H1 (cell line): ENCODE measurements around the gene DIAPH2. TPM values are rescaled to one million over a fixed set of nuclear protein-coding genes. Genes with fewer than 3 reads are reported as not detected.

Experiments used
- CTCF ChIA-PET: fragments of 300-600 bp; sonication (Branson Sonifier 250); formaldehyde crosslinking; loops from one replicate; lab custom pipeline; 2021; ENCODE audit not compliant: partially characterized antibody; lab: Charles Lee
- POLR2A ChIA-PET: fragments of 300-600 bp; sonication (Branson Sonifier 250); formaldehyde crosslinking; loops from one replicate; lab custom pipeline; 2021; ENCODE audit warnings: inconsistent platforms; ENCODE audit not compliant: partially characterized antibody; lab: Charles Lee
- DNase-seq, 2 experiments: peaks; one replicate each; pipeline versions ENCODE4 v3.0.0 to v3.0.0-alpha.2; 2010 to 2022; ENCODE audit warnings: low spot score in 2 of 2, low read depth in 1 of 2, mixed read lengths in 1 of 2
- FAIRE-seq: peaks from 2 replicates; lab custom pipeline; 2011; peaks lifted over from hg19 to GRCh38; lab: Jason Lieb, UNC
- H2AFZ ChIP-seq: 2 replicates; pipeline ENCODE4 v1.8.1; 2012; ENCODE audit warnings: low read length, inconsistent platforms
- H2AK5ac ChIP-seq: 2 replicates; pipeline ENCODE4 v1.6.1; 2013; ENCODE audit warnings: low read depth, low read length
- H2BK120ac ChIP-seq: replicated peaks from 2 replicates; pipeline ENCODE3; 2013; ENCODE audit warnings: low read depth, low read length, inconsistent platforms
- H2BK12ac ChIP-seq: 2 replicates; pipeline ENCODE4 v1.6.1; 2013; ENCODE audit warnings: low read depth, low read length
- H2BK15ac ChIP-seq: 2 replicates; pipeline ENCODE4 v1.6.1; 2013; ENCODE audit warnings: low read length
- H2BK20ac ChIP-seq: 2 replicates; pipeline ENCODE4 v1.6.1; 2013; ENCODE audit warnings: low read length
- H2BK5ac ChIP-seq: 2 replicates; pipeline ENCODE4 v1.6.1; 2013; ENCODE audit warnings: low read depth, low read length
- H3K14ac ChIP-seq: 2 replicates; pipeline ENCODE4 v1.6.1; 2013; ENCODE audit warnings: inconsistent platforms; ENCODE audit not compliant: insufficient read length
- H3K18ac ChIP-seq: 2 replicates; pipeline ENCODE4 v1.6.1; 2013; ENCODE audit warnings: low read length; ENCODE audit errors: extremely low read depth
- H3K23ac ChIP-seq: 2 replicates; pipeline ENCODE4 v1.6.1; 2013; ENCODE audit warnings: inconsistent platforms; ENCODE audit not compliant: insufficient read length
- H3K23me2 ChIP-seq: 2 replicates; pipeline ENCODE4 v1.6.1; 2013; ENCODE audit warnings: low read depth, low read length
- H3K27ac ChIP-seq: 2 replicates; pipeline ENCODE4 v1.6.1; 2011; ENCODE audit warnings: low read depth, low read length, inconsistent platforms
- H3K27me3 ChIP-seq, 4 experiments: replicated peaks in 1 of 4; 1 replicate in 1 of 4; 2 replicates in 3 of 4; pipeline versions ENCODE4 v1.6.1 to v1.8.1; 2011 to 2013; ENCODE audit warnings: low read length in 3 of 4, mild to moderate bottlenecking in 3 of 4, inconsistent platforms in 2 of 4, mixed read lengths in 2 of 4, moderate library complexity in 1 of 4; ENCODE audit not compliant: control insufficient read depth in 3 of 4, insufficient read depth in 3 of 4; ENCODE audit errors: extremely low read depth in 1 of 4
- H3K36me3 ChIP-seq, 4 experiments: 2 replicates each; pipeline versions ENCODE4 v1.6.1 to v1.8.1; 2011 to 2013; ENCODE audit warnings: mild to moderate bottlenecking in 4 of 4, low read length in 3 of 4, moderate library complexity in 2 of 4, control low read depth in 1 of 4, inconsistent platforms in 1 of 4; ENCODE audit not compliant: insufficient read depth in 4 of 4, control insufficient read depth in 2 of 4
- H3K4ac ChIP-seq: replicated peaks from 2 replicates; pipeline ENCODE3; 2013; ENCODE audit warnings: low read length, low read depth, mixed read lengths, inconsistent platforms; ENCODE audit not compliant: insufficient read length
- H3K4me1 ChIP-seq, 4 experiments: replicated peaks in 1 of 4; 1 replicate in 1 of 4; 2 replicates in 3 of 4; pipeline versions ENCODE4 v1.6.1 to v1.8.1; 2011 to 2013; ENCODE audit warnings: low read length in 3 of 4, inconsistent platforms in 2 of 4, mixed read lengths in 1 of 4; ENCODE audit not compliant: insufficient read depth in 4 of 4, control insufficient read depth in 3 of 4
- H3K4me2 ChIP-seq, 2 experiments: 2 replicates each; pipeline versions ENCODE4 v1.6.1 to v1.8.1; 2011 to 2013; ENCODE audit warnings: low read depth in 2 of 2, low read length in 2 of 2, control low read depth in 1 of 2, inconsistent platforms in 1 of 2, mild to moderate bottlenecking in 1 of 2; ENCODE audit not compliant: insufficient read depth in 1 of 2
- H3K4me3 ChIP-seq, 4 experiments: fragments of 200-600, 300-600 bp in 1 of 4; sonication (generic), shearing (Covaris generic), sonication (Bioruptor Twin) in 1 of 4; 2 replicates each; pipeline versions ENCODE4 v1.5.1 to v1.8.1; 2011 to 2016; ENCODE audit warnings: low read length in 4 of 4, low read depth in 3 of 4, control low read depth in 2 of 4, inconsistent platforms in 2 of 4, mild to moderate bottlenecking in 2 of 4, mixed read lengths in 1 of 4, moderate library complexity in 1 of 4; ENCODE audit not compliant: insufficient read depth in 2 of 4; ENCODE audit errors: extremely low read depth in 1 of 4
- H3K56ac ChIP-seq: replicated peaks from 2 replicates; pipeline ENCODE3; 2013; ENCODE audit warnings: low read depth, mild to moderate bottlenecking, mixed read lengths, low read length, inconsistent platforms; ENCODE audit not compliant: insufficient read length
- H3K79me1 ChIP-seq: 2 replicates; pipeline ENCODE4 v1.6.1; 2013; ENCODE audit warnings: low read depth, low read length, control low read depth
- H3K79me2 ChIP-seq, 2 experiments: 2 replicates each; pipeline versions ENCODE4 v1.6.1 to v1.8.1; 2012 to 2013; ENCODE audit warnings: low read length in 2 of 2, mild to moderate bottlenecking in 2 of 2, inconsistent platforms in 1 of 2; ENCODE audit not compliant: insufficient read depth in 2 of 2, control insufficient read depth in 1 of 2
- H3K9ac ChIP-seq, 4 experiments: replicated peaks in 1 of 4; 1 replicate in 1 of 4; 2 replicates in 3 of 4; pipeline versions ENCODE4 v1.6.1 to v1.8.1; 2011 to 2013; ENCODE audit warnings: low read depth in 3 of 4, low read length in 3 of 4, control low read depth in 2 of 4, mild to moderate bottlenecking in 2 of 4, moderate library complexity in 2 of 4, inconsistent platforms in 1 of 4; ENCODE audit errors: extremely low read depth in 1 of 4
- H3K9me3 ChIP-seq, 2 experiments: 2 replicates each; pipeline versions ENCODE4 v1.6.1 to v1.8.1; 2012 to 2013; ENCODE audit warnings: mild to moderate bottlenecking in 2 of 2, moderate library complexity in 2 of 2, control low read depth in 1 of 2, inconsistent platforms in 1 of 2, low read depth in 1 of 2, low read length in 1 of 2, mixed read lengths in 1 of 2; ENCODE audit not compliant: insufficient read depth in 2 of 2
- H4K20me1 ChIP-seq, 2 experiments: replicated peaks in 1 of 2; 2 replicates each; pipeline versions ENCODE3 to v1.8.1; 2011 to 2013; ENCODE audit warnings: inconsistent platforms in 2 of 2, low read length in 2 of 2, mild to moderate bottlenecking in 1 of 2; ENCODE audit not compliant: insufficient read depth in 2 of 2, control insufficient read depth in 1 of 2
- H4K5ac ChIP-seq: 2 replicates; pipeline ENCODE4 v1.6.1; 2013; ENCODE audit warnings: low read length, low read depth, mixed read lengths, inconsistent platforms; ENCODE audit not compliant: insufficient read length
- H4K8ac ChIP-seq: 2 replicates; pipeline ENCODE4 v1.8.0; 2013; ENCODE audit warnings: mild to moderate bottlenecking, moderate library complexity, low read length, inconsistent platforms; ENCODE audit not compliant: insufficient read depth; ENCODE audit errors: extremely low read depth
- H4K91ac ChIP-seq: replicated peaks from 2 replicates; pipeline ENCODE3; 2013; ENCODE audit warnings: low read length, mixed read lengths, inconsistent platforms; ENCODE audit not compliant: insufficient read length
- CEBPB ChIP-seq: IDR thresholded peaks from 2 replicates; pipeline ENCODE4 v1.6.1; 2012; ENCODE audit warnings: low read depth, low read length
- NRF1 ChIP-seq: IDR thresholded peaks from 2 replicates; pipeline ENCODE4 v1.6.1; 2011; ENCODE audit warnings: mild to moderate bottlenecking, low read depth, low read length, improper control_type of control experiment
- SAP30 ChIP-seq: fragments of 300-600 bp; sonication (generic); IDR thresholded peaks from 2 replicates; pipeline ENCODE4 v1.7.1; 2012; ENCODE audit warnings: low read length, moderate library complexity, mild to moderate bottlenecking, inconsistent platforms; ENCODE audit not compliant: insufficient read depth, insufficient replicate concordance
- YY1 ChIP-seq: IDR thresholded peaks from 2 replicates; pipeline ENCODE4 v1.6.1; 2011; ENCODE audit warnings: low read depth, mild to moderate bottlenecking, low read length
- WGBS, 2 experiments: shearing (Covaris generic) in 1 of 2; methylation state at CpG; one replicate each; pipeline versions ENCODE4 v1.1.6 to v1.1.7; 2013 to 2015; ENCODE audit warnings: low lambda C conversion rate in 2 of 2, mixed read lengths in 2 of 2, inconsistent platforms in 1 of 2, low coverage in 1 of 2, missing lambda C conversion rate in 1 of 2; ENCODE audit not compliant: insufficient replicate concordance in 2 of 2, insufficient coverage in 1 of 2, insufficient read length in 1 of 2; ENCODE audit errors: extremely low coverage in 1 of 2, missing lambda C conversion rate in 1 of 2; 5-methylcytosine and 5-hydroxymethylcytosine counted together
- polyA plus RNA-seq, 7 experiments: library from polyadenylated mRNA; depleted of rRNA in 3 of 7; stranded (reverse) in 5 of 7; unstranded in 2 of 7; fragments of >200 nt in 5 of 7; fragments of 200-250 nt in 2 of 7; gene quantifications; 1 replicate in 5 of 7; 2 replicates in 1 of 7; 4 replicates in 1 of 7; pipeline versions ENCODE4 v1.2.1 to v1.2.3, GENCODE V29; 2011 to 2013; ENCODE audit warnings: missing spikeins in 2 of 7, mixed read lengths in 2 of 7
- total RNA-seq: library from RNA; stranded (reverse); fragmentation: NEBNext Ultra II Directional; extraction: Animal tissue kit (Norgen Biotek cat#: 25700); gene quantifications from 2 replicates; pipeline ENCODE4 v1.2.1, GENCODE V29; 2021

Gene DIAPH2
- total and polyA plus RNA-seq, 2 of the 8 experiments (the other 6 are each of a cell fraction or from before 2014, with no cell fraction given): 4.4 to 24.3 TPM

- no peak overlapping the region for H3K4me2 ChIP-seq
- H2BK5ac ChIP-seq: no peak overlapping the region
- no peaks in the 10 kb centered on the region for H3K4me1 ChIP-seq
- H3K79me2 ChIP-seq: no peaks in the 10 kb centered on the region
- no peak overlapping the region for H3K4me3 ChIP-seq
- H3K27me3 ChIP-seq: no peaks in the 10 kb centered on the region
- no peak overlapping the region for H2BK15ac ChIP-seq
- no peak overlapping the region for H3K9ac ChIP-seq
- no peak overlapping the region for H2BK20ac ChIP-seq
- no peak overlapping the region for H2AFZ ChIP-seq
- no peak overlapping the region for H3K23ac ChIP-seq
- H3K79me1 ChIP-seq: no peaks in the 10 kb centered on the region
- ChIA-PET CTCF (no interaction called here), POLR2A (no interaction called here)
- FAIRE-seq (no peak), DNase-seq (no peak)
- no peaks in the 10 kb centered on the region for H3K36me3 ChIP-seq
- no peaks in the 10 kb centered on the region for H4K20me1 ChIP-seq
- H4K5ac ChIP-seq: no peak overlapping the region
- no peaks in the 10 kb centered on the region for H3K9me3 ChIP-seq
- H2BK12ac ChIP-seq: no peak overlapping the region
- H3K18ac ChIP-seq: no peak overlapping the region
- H3K14ac ChIP-seq: no peak overlapping the region
- H2BK120ac ChIP-seq: no peak overlapping the region
- H3K56ac ChIP-seq: no peak overlapping the region
- no peak overlapping the region for H3K4ac ChIP-seq
- 94% methylated on average over 3 of the region's 3 CpGs; no CpG with 5 or more reads in 1 of the 2 experiments for WGBS, 2 experiments
- H3K27ac ChIP-seq: no peak overlapping the region
- H3K23me2 ChIP-seq: no peaks in the 10 kb centered on the region
- H4K8ac ChIP-seq: no peak overlapping the region
- H2AK5ac ChIP-seq: no peak overlapping the region
- H4K91ac ChIP-seq: no peak overlapping the region
- no peak for TF ChIP-seq NRF1
- TF ChIP-seq YY1: no peak
- no peak for TF ChIP-seq SAP30
- TF ChIP-seq CEBPB: no peak
Measured at GRCh38 chrX:97126020-97126419, 441.4 kb downstream of the DIAPH2 start.
